Measurements from ENCODE around the gene NPIPB4. TPM values are rescaled to one million over a fixed set of nuclear protein-coding genes. Genes with fewer than 3 reads are reported as not detected.
"Not testable (repeated sequence)": the region's sequence is repeated elsewhere in the genome, so short reads cannot be mapped to it uniquely, and the experiment has no call there.

The NPIPB4 gene
- 29.0 TPM for polyA plus RNA-seq (2013, experiment 1 of 2)
- polyA plus RNA-seq (2013, experiment 2 of 2): 15.1 TPM

- not testable (repeated sequence) for H3K27ac ChIP-seq (ENCODE audit: low read depth, low read length, severe bottlenecking); H3K4me3 ChIP-seq (ENCODE audit: extremely low read depth, insufficient read depth, low read length, poor library complexity, severe bottlenecking); H3K36me3 ChIP-seq (ENCODE audit: control insufficient read depth, insufficient read depth, low read length); H3K4me1 ChIP-seq (ENCODE audit: control insufficient read depth, insufficient read depth, low read length, poor library complexity, severe bottlenecking); H3K9me3 ChIP-seq (ENCODE audit: control insufficient read depth, low read length)
- WGBS, 2 experiments (ENCODE audit: insufficient coverage in 2 of 2): no CpG with 5 or more reads among the region's 5 CpGs
Observed at GRCh38 chr16:21857656-21858055, at the start of gene NPIPB4. TSS of gene NPIPB4 (minus strand) at chr16:21857756. CDS start at chr16:21857378, 378 bp downstream.

- WGBS, 2 experiments (ENCODE audit: insufficient coverage in 2 of 2): 86% methylated on average over 1 of the region's 5 CpGs; no CpG with 5 or more reads in 1 of the 2 experiments
Observed at GRCh38 chr16:21898998-21899397, 41.4 kb upstream of the NPIPB4 start.

GRCh38 chr16:21881988-21882387 is 24.4 kb upstream of the NPIPB4 start:
- not testable (repeated sequence) for H3K36me3 ChIP-seq (ENCODE audit: control insufficient read depth, insufficient read depth, low read length); H3K27ac ChIP-seq (ENCODE audit: low read depth, low read length, severe bottlenecking); H3K4me1 ChIP-seq (ENCODE audit: control insufficient read depth, insufficient read depth, low read length, poor library complexity, severe bottlenecking); H3K4me3 ChIP-seq (ENCODE audit: extremely low read depth, insufficient read depth, low read length, poor library complexity, severe bottlenecking); H3K9me3 ChIP-seq (ENCODE audit: control insufficient read depth, low read length)
- WGBS, 2 experiments (ENCODE audit: insufficient coverage in 2 of 2): no CpG with 5 or more reads among the region's 3 CpGs

More at GRCh38 chr16:21898998-21899397, 41.4 kb upstream of the NPIPB4 start:
- not testable (repeated sequence) for H3K36me3 ChIP-seq (ENCODE audit: control insufficient read depth, insufficient read depth, low read length); H3K27ac ChIP-seq (ENCODE audit: low read depth, low read length, severe bottlenecking); H3K4me1 ChIP-seq (ENCODE audit: control insufficient read depth, insufficient read depth, low read length, poor library complexity, severe bottlenecking); H3K9me3 ChIP-seq (ENCODE audit: control insufficient read depth, low read length); H3K4me3 ChIP-seq (ENCODE audit: extremely low read depth, insufficient read depth, low read length, poor library complexity, severe bottlenecking)

- H3K9me3 ChIP-seq (ENCODE audit: control insufficient read depth, low read length); H3K4me3 ChIP-seq (ENCODE audit: extremely low read depth, insufficient read depth, low read length, poor library complexity, severe bottlenecking); H3K4me1 ChIP-seq (ENCODE audit: control insufficient read depth, insufficient read depth, low read length, poor library complexity, severe bottlenecking); H3K27ac ChIP-seq (ENCODE audit: low read depth, low read length, severe bottlenecking); H3K36me3 ChIP-seq (ENCODE audit: control insufficient read depth, insufficient read depth, low read length): not testable (repeated sequence)
- 0% methylated on average over 1 of the region's 13 CpGs; no CpG with 5 or more reads in 1 of the 2 experiments for WGBS, 2 experiments (ENCODE audit: insufficient coverage in 2 of 2)
Observed at GRCh38 chr16:21837186-21837585, 20.4 kb downstream of the NPIPB4 start.

- not testable (repeated sequence) for H3K27ac ChIP-seq (ENCODE audit: low read depth, low read length, severe bottlenecking); H3K9me3 ChIP-seq (ENCODE audit: control insufficient read depth, low read length); H3K4me1 ChIP-seq (ENCODE audit: control insufficient read depth, insufficient read depth, low read length, poor library complexity, severe bottlenecking); H3K36me3 ChIP-seq (ENCODE audit: control insufficient read depth, insufficient read depth, low read length); H3K4me3 ChIP-seq (ENCODE audit: extremely low read depth, insufficient read depth, low read length, poor library complexity, severe bottlenecking)
- WGBS, 2 experiments (ENCODE audit: insufficient coverage in 2 of 2): 10% methylated on average over 3 of the region's 18 CpGs; no CpG with 5 or more reads in 1 of the 2 experiments
Observed at GRCh38 chr16:21836334-21836733, 21.2 kb downstream of the NPIPB4 start.

GRCh38 chr16:21835747-21836146 is 21.8 kb downstream of the NPIPB4 start:
- not testable (repeated sequence) for H3K36me3 ChIP-seq (ENCODE audit: control insufficient read depth, insufficient read depth, low read length); H3K4me1 ChIP-seq (ENCODE audit: control insufficient read depth, insufficient read depth, low read length, poor library complexity, severe bottlenecking); H3K9me3 ChIP-seq (ENCODE audit: control insufficient read depth, low read length); H3K27ac ChIP-seq (ENCODE audit: low read depth, low read length, severe bottlenecking); H3K4me3 ChIP-seq (ENCODE audit: extremely low read depth, insufficient read depth, low read length, poor library complexity, severe bottlenecking)
- WGBS, 2 experiments (ENCODE audit: insufficient coverage in 2 of 2): no CpG with 5 or more reads among the region's 24 CpGs

- not testable (repeated sequence) for H3K36me3 ChIP-seq (ENCODE audit: control insufficient read depth, insufficient read depth, low read length); H3K27ac ChIP-seq (ENCODE audit: low read depth, low read length, severe bottlenecking); H3K4me1 ChIP-seq (ENCODE audit: control insufficient read depth, insufficient read depth, low read length, poor library complexity, severe bottlenecking); H3K9me3 ChIP-seq (ENCODE audit: control insufficient read depth, low read length); H3K4me3 ChIP-seq (ENCODE audit: extremely low read depth, insufficient read depth, low read length, poor library complexity, severe bottlenecking)
- WGBS, 2 experiments (ENCODE audit: insufficient coverage in 2 of 2): no CpG with 5 or more reads among the region's 5 CpGs
Observed at GRCh38 chr16:21834211-21834610, 23.3 kb downstream of the NPIPB4 start.

- H3K9me3 ChIP-seq (ENCODE audit: control insufficient read depth, low read length); H3K27ac ChIP-seq (ENCODE audit: low read depth, low read length, severe bottlenecking); H3K4me1 ChIP-seq (ENCODE audit: control insufficient read depth, insufficient read depth, low read length, poor library complexity, severe bottlenecking); H3K4me3 ChIP-seq (ENCODE audit: extremely low read depth, insufficient read depth, low read length, poor library complexity, severe bottlenecking); H3K36me3 ChIP-seq (ENCODE audit: control insufficient read depth, insufficient read depth, low read length): not testable (repeated sequence)
- 70% methylated on average over 2 of the region's 8 CpGs; no CpG with 5 or more reads in 1 of the 2 experiments for WGBS, 2 experiments (ENCODE audit: insufficient coverage in 2 of 2)
Observed at GRCh38 chr16:21829929-21830328, 27.6 kb downstream of the NPIPB4 start.

GRCh38 chr16:21826067-21826706 is 31.4 kb downstream of the NPIPB4 start:
- WGBS, 2 experiments (ENCODE audit: insufficient coverage in 2 of 2): 83 to 100% methylated on average over 1 to 2 of the region's 5 CpGs
- H3K9me3 ChIP-seq (ENCODE audit: control insufficient read depth, low read length); H3K4me3 ChIP-seq (ENCODE audit: extremely low read depth, insufficient read depth, low read length, poor library complexity, severe bottlenecking); H3K4me1 ChIP-seq (ENCODE audit: control insufficient read depth, insufficient read depth, low read length, poor library complexity, severe bottlenecking); H3K36me3 ChIP-seq (ENCODE audit: control insufficient read depth, insufficient read depth, low read length); H3K27ac ChIP-seq (ENCODE audit: low read depth, low read length, severe bottlenecking): not testable (repeated sequence)

GRCh38 chr16:21825526-21825925 is 32.0 kb downstream of the NPIPB4 start:
- not testable (repeated sequence) for H3K4me1 ChIP-seq (ENCODE audit: control insufficient read depth, insufficient read depth, low read length, poor library complexity, severe bottlenecking); H3K27ac ChIP-seq (ENCODE audit: low read depth, low read length, severe bottlenecking); H3K4me3 ChIP-seq (ENCODE audit: extremely low read depth, insufficient read depth, low read length, poor library complexity, severe bottlenecking); H3K9me3 ChIP-seq (ENCODE audit: control insufficient read depth, low read length); H3K36me3 ChIP-seq (ENCODE audit: control insufficient read depth, insufficient read depth, low read length)
- 92 to 100% methylated on average over 1 to 2 of the region's 4 CpGs for WGBS, 2 experiments (ENCODE audit: insufficient coverage in 2 of 2)

- not testable (repeated sequence) for H3K9me3 ChIP-seq (ENCODE audit: control insufficient read depth, low read length); H3K36me3 ChIP-seq (ENCODE audit: control insufficient read depth, insufficient read depth, low read length); H3K4me3 ChIP-seq (ENCODE audit: extremely low read depth, insufficient read depth, low read length, poor library complexity, severe bottlenecking); H3K27ac ChIP-seq (ENCODE audit: low read depth, low read length, severe bottlenecking); H3K4me1 ChIP-seq (ENCODE audit: control insufficient read depth, insufficient read depth, low read length, poor library complexity, severe bottlenecking)
- no CpG with 5 or more reads among the region's 3 CpGs for WGBS, 2 experiments (ENCODE audit: insufficient coverage in 2 of 2)
Observed at GRCh38 chr16:21823258-21823657, 34.3 kb downstream of the NPIPB4 start.
